ENCODE results near the gene PTTG2. TPM values are rescaled to one million over a fixed set of nuclear protein-coding genes. Genes with fewer than 3 reads are reported as not detected.

PTTG2 gene
- total RNA-seq, 4 donors from 2014 or later, result not detected

- no peak for DNase-seq (ENCODE audit: low spot score in 2 of 2)
- H3K4me3 ChIP-seq, result no peak overlapping the region
- TF ChIP-seq POLR2A (IDR thresholded peaks at IDR 0.05) (no peak), CTCF (IDR thresholded peaks at IDR 0.05) (no peak), POLR2AphosphoS5 (IDR thresholded peaks at IDR 0.05) (no peak), EP300 (IDR thresholded peaks at IDR 0.05) (no peak)
- H3K27me3 ChIP-seq, result no peaks in the 10 kb centered on the region
- no peak overlapping the region for H3K27ac ChIP-seq
- H3K9me3 ChIP-seq, result no peaks in the 10 kb centered on the region
- H3K4me1 ChIP-seq, result peaks cover 7% of the 10 kb centered on the region
- 71% methylated on average over 7 of the region's 7 CpGs for WGBS
- H3K36me3 ChIP-seq, result no peaks in the 10 kb centered on the region
Observed at GRCh38 chr4:37924946-37925345, 35.3 kb upstream of the PTTG2 start.

GRCh38 chr4:37927434-37927833 lies 32.8 kb upstream of the PTTG2 start:
- DNase-seq (ENCODE audit: low spot score in 2 of 2), result no peak
- H3K27me3 ChIP-seq, result no peaks in the 10 kb centered on the region
- H3K27ac ChIP-seq, result no peak overlapping the region
- WGBS, result 80% methylated on average over 4 of the region's 4 CpGs
- H3K36me3 ChIP-seq, result no peaks in the 10 kb centered on the region
- peaks cover 7% of the 10 kb centered on the region for H3K4me1 ChIP-seq
- no peak overlapping the region for H3K4me3 ChIP-seq
- TF ChIP-seq POLR2AphosphoS5 (IDR thresholded peaks at IDR 0.05) (no peak), EP300 (IDR thresholded peaks at IDR 0.05) (no peak), CTCF (IDR thresholded peaks at IDR 0.05) (no peak), POLR2A (IDR thresholded peaks at IDR 0.05) (no peak)
- H3K9me3 ChIP-seq, result no peaks in the 10 kb centered on the region

DNA sequence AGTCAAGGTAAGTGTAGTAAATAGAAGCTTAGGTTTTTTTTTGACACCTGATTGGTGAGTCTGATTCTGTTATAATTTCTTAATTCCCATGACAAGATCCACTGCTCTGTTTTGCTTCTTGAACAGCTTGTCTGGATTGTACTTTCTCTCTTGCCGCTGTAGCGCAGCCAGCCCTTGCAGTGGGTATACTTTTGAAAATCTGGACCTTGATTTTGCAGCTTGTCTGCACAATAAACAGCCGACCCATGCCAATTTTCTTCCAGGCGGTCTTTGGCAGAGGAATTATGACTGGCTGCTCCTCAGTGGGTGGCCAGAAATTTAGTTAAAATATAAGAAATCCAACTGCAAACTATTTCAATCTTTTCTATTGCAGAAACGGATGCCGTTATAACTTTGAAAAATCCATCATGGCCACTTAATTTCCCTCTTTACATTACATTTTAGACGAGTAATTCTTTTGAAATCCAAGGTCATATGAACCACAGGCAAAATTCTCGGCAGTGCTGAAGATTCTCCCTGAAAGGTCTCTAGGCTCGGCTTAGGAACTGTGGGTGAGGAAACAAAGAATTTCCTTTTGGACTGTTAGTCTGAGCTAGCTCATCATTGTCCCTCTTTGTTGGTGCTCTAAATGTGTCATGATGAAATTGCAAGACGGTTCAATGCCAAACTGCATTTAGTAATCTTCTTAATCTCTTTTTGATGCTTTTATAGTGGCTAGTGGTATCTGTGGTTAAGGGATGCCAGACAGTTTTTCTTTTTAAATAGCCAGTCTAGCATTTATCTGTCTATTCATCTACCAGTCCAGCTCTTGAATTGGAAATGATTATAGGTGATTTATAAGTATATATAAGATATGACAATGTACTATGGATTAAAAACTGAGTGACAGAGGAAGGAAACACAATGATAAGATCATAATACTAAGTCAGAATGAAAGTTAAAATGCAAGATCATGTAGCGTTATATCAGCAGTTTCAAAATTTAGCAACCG lies 31.5 kb upstream of the PTTG2 start:
- H3K36me3 ChIP-seq, result no peaks in the 10 kb centered on the region
- H3K4me1 ChIP-seq, result peaks cover 7% of the 10 kb centered on the region
- H3K27me3 ChIP-seq, result no peaks in the 10 kb centered on the region
- TF ChIP-seq CTCF (IDR thresholded peaks at IDR 0.05), result no peak
- TF ChIP-seq POLR2A (IDR thresholded peaks at IDR 0.05), result no peak
- no peak for TF ChIP-seq EP300 (IDR thresholded peaks at IDR 0.05)
- TF ChIP-seq POLR2AphosphoS5 (IDR thresholded peaks at IDR 0.05), result no peak
- 56% methylated on average over 11 of the region's 12 CpGs for WGBS
- no peak for DNase-seq (ENCODE audit: low spot score in 2 of 2)
- no peak overlapping the region for H3K27ac ChIP-seq
- no peaks in the 10 kb centered on the region for H3K9me3 ChIP-seq
- H3K4me3 ChIP-seq, result no peak overlapping the region

DNA sequence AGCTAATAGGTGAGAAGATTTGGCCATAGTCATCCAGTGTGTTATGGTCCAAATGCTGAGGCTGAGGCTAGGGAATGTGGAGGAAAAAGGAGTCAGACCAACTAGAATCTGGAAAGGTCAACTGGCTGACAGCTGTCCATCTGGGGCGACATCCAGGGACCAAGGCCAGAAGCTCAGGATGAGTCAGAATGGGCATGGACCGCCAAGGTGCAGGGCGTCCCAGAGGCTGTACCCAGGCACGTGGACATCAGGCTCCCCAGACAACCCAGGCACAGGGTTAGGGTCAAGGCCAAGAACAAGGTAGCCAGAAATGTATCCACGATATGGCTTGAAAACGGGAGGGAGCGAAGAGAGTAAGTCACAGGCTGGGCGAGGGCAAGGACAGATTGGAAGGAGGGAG lies 26.1 kb upstream of the PTTG2 start:
- H3K9me3 ChIP-seq, result no peaks in the 10 kb centered on the region
- DNase-seq (ENCODE audit: low spot score in 2 of 2), result no peak
- no peak overlapping the region for H3K27ac ChIP-seq
- TF ChIP-seq EP300 (IDR thresholded peaks at IDR 0.05), result no peak
- WGBS, result 89% methylated on average over 8 of the region's 8 CpGs
- no peaks in the 10 kb centered on the region for H3K27me3 ChIP-seq
- peaks cover 2% of the 10 kb centered on the region for H3K4me1 ChIP-seq
- H3K4me3 ChIP-seq, result no peak overlapping the region
- no peaks in the 10 kb centered on the region for H3K36me3 ChIP-seq

DNA sequence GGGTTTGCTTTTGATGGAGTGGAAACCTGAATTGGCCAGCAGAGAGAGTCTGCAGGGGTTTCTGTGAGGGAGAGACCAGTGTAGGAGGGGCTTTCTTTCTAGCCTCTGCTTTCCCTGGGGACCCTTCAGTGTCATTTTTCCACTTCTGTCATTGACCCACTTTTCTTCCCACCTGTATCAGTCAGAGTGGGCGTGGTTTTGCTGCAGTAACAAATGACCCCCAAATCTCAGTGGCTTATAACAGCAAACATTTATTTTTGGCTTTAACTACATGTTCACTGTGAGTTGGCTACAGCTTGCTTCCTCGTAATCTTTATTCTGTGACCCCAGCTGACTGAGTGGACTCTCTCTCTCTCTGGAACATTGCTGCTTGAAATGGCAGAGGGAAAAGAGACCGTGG lies 25.6 kb upstream of the PTTG2 start:
- H3K9me3 ChIP-seq, result no peaks in the 10 kb centered on the region
- no peaks in the 10 kb centered on the region for H3K27me3 ChIP-seq
- no peaks in the 10 kb centered on the region for H3K4me1 ChIP-seq
- WGBS, result 91% methylated on average over 3 of the region's 3 CpGs
- TF ChIP-seq CTCF (IDR thresholded peaks at IDR 0.05) (no peak), POLR2AphosphoS5 (IDR thresholded peaks at IDR 0.05) (no peak), EP300 (IDR thresholded peaks at IDR 0.05) (no peak), POLR2A (IDR thresholded peaks at IDR 0.05) (no peak)
- no peaks in the 10 kb centered on the region for H3K36me3 ChIP-seq
- no peak overlapping the region for H3K27ac ChIP-seq
- H3K4me3 ChIP-seq, result no peak overlapping the region
- DNase-seq (ENCODE audit: low spot score in 2 of 2), result no peak
